Measurements from ENCODE around the gene CDH20. TPM values are rescaled to one million over a fixed set of nuclear protein-coding genes. Genes with fewer than 3 reads are reported as not detected.

CDH20 gene
- total and polyA plus RNA-seq, 10 donors, result 0.04 to 0.05 TPM; not detected in 8

DNA sequence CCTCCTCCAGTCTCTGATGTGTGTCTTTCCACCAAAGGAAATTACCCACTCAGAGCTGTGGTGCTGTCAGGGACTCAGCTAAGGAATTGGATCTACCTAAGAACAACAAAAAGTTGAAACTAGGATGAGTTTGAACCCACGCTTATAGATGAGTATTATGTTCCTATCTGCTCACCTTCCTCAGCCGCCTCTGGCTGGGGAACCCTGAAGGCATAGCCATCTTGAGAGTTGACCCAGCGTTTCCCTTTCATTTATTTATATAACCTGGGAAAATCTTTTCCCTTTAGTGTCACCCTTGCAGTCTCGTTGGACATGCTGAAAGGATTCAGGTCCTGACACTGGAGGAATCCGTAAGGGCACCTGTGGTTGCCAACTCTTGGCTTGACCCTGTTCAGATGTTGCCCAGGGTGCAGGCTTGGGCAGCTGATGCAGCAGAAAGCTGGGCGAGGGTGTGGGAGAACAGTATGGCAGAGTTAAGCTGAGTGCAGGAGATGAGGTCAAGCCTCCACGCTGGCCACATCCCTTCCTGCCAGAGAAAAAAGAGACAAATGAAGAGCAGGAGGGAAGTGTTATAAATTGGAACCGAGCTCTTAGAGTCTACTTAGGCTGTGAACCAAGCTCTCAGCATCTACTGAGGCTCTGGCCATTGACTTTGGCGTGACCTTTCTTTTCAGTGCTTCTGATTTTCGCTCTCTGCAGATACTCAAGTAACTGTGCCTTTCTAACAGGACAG lies 1.9 kb downstream of the CDH20 start:
- Histone ChIP-seq H3K9me3 (no peaks in the 10 kb centered on the region), H3K4me1 (peaks cover 0 to 30% (median 19%) of the 10 kb centered on the region in 6 donors), H3K27me3 (replicated peaks in 1 of 7) (peaks cover 0 to 69% (median 23%) of the 10 kb centered on the region in 7 donors), H3K27ac (no peak overlapping the region), H3K36me3 (no peaks in the 10 kb centered on the region), H3K4me3 (peak overlapping the region in 1 of 8 donors; percentile 37)
- TF ChIP-seq CTCF (IDR thresholded peaks at IDR 0.05 in 8 of 11, conservative IDR thresholded peaks at IDR 0.05 in 3 of 11), result no peak
- no peak for TF ChIP-seq POLR2AphosphoS5 (IDR thresholded peaks at IDR 0.05)
- TF ChIP-seq POLR2A (IDR thresholded peaks at IDR 0.05), result no peak
- intact Hi-C loops (cut with DNase I; ENCODE audit: low total_unique reads), result no loop called here
- WGBS, 5 donors, result 40 to 51% (median 45%) methylated on average over 10 of the region's 10 CpGs
- no peak for DNase-seq

DNA sequence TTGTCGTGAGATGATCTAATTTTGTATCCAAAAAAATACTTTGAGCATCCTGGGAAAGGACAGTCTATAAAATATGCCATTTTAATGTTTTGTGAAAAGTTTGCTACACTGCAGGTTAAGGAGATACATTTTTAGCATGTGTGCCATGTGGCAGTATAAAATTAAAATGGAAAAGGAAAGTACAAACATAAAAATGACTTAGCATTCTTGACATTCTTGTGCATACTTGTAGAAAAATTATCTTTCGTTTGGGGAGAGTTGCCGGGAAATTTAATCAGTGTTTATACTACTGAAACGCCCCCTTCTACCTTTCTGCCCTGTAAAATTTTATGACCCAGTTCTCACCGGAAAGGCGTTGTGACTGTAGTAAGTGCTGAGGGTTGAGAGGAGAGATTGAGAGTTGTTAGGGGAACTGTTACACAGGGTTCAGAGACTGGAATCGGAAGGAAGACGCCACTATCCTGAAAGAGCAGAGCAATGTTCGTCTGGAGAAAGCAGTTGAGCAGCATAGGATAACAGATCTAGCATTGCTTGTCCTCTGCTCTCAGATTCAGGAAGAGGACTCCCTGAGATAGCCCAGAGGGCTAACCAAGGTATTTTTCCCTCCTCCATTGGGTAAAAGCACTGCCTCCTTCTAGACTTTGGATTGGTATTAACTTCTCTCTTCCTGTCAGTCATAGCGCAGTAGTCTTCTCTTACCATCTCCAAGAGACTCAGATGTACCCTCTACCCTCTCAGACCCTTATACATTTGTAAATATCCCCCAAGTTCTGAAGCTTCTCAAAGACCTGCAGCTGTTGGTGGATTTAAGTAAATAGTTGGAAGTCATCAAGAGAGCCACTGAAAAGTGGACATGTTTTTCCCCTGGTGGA lies 2.7 kb downstream of the CDH20 start:
- peaks cover 0 to 30% (median 19%) of the 10 kb centered on the region in 6 donors for H3K4me1 ChIP-seq
- peaks cover 0 to 69% (median 23%) of the 10 kb centered on the region in 7 donors for H3K27me3 ChIP-seq (replicated peaks in 1 of 7)
- DNase-seq, result no peak
- TF ChIP-seq CTCF (IDR thresholded peaks at IDR 0.05 in 8 of 11, conservative IDR thresholded peaks at IDR 0.05 in 3 of 11) (no peak), POLR2A (IDR thresholded peaks at IDR 0.05) (no peak), POLR2AphosphoS5 (IDR thresholded peaks at IDR 0.05) (no peak)
- H3K27ac ChIP-seq, result no peak overlapping the region
- no peaks in the 10 kb centered on the region for H3K36me3 ChIP-seq
- H3K4me3 ChIP-seq, result peak overlapping the region in 1 of 8 donors; percentile 5
- intact Hi-C loops (cut with DNase I; ENCODE audit: low total_unique reads), result no loop called here
- H3K9me3 ChIP-seq, result no peaks in the 10 kb centered on the region
- 23 to 34% (median 30%) methylated on average over 10 of the region's 10 CpGs for WGBS, 5 donors

GRCh38 chr18:61336766-61337165 lies 3.5 kb downstream of the CDH20 start:
- no peaks in the 10 kb centered on the region for H3K9me3 ChIP-seq
- H3K36me3 ChIP-seq, result no peaks in the 10 kb centered on the region
- no peak overlapping the region for H3K27ac ChIP-seq
- TF ChIP-seq POLR2AphosphoS5 (IDR thresholded peaks at IDR 0.05) (no peak), POLR2A (IDR thresholded peaks at IDR 0.05) (no peak), CTCF (IDR thresholded peaks at IDR 0.05 in 8 of 11, conservative IDR thresholded peaks at IDR 0.05 in 3 of 11) (no peak)
- H3K4me1 ChIP-seq, result peaks cover 0 to 30% (median 19%) of the 10 kb centered on the region in 6 donors
- H3K27me3 ChIP-seq (replicated peaks in 1 of 7), result peaks cover 0 to 72% (median 23%) of the 10 kb centered on the region in 7 donors
- intact Hi-C loops (cut with DNase I; ENCODE audit: low total_unique reads), result no loop called here
- no peak for DNase-seq
- WGBS, 5 donors, result 80 to 92% (median 87%) methylated on average over 6 of the region's 6 CpGs
- no peak overlapping the region for H3K4me3 ChIP-seq

DNA sequence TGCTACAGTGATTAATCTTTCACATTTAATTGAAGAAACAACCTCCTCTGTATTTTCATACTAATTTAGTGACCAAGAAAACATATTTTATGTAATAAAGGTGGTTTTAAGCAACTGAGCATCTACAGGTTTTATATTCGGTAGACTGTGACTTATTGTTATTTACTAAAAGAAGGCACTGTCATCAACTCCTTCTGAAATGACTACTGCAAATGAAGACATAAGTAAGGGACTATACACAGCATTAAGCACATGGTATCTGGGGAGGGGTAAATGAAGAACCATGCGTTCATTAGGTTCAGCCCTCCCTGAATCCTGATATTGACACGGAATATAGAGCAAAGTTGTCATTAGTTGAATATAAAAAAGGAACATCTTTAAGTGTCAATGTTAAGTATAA lies 4.3 kb downstream of the CDH20 start:
- WGBS, 5 donors, result 82 to 95% (median 90%) methylated on average over 3 of the region's 3 CpGs
- Histone ChIP-seq H3K27me3 (replicated peaks in 1 of 7) (peaks cover 0 to 64% (median 23%) of the 10 kb centered on the region in 7 donors), H3K9me3 (no peaks in the 10 kb centered on the region), H3K4me1 (peaks cover 0 to 30% (median 19%) of the 10 kb centered on the region in 6 donors), H3K36me3 (no peaks in the 10 kb centered on the region), H3K4me3 (no peak overlapping the region), H3K27ac (no peak overlapping the region)
- intact Hi-C loops (cut with DNase I; ENCODE audit: low total_unique reads), result no loop called here
- DNase-seq, result no peak
- TF ChIP-seq POLR2A (IDR thresholded peaks at IDR 0.05) (no peak), CTCF (IDR thresholded peaks at IDR 0.05 in 8 of 11, conservative IDR thresholded peaks at IDR 0.05 in 3 of 11) (no peak), POLR2AphosphoS5 (IDR thresholded peaks at IDR 0.05) (no peak)
